GM15510 (cell line): ENCODE measurements around the gene ACAT2.
A peak's percentile ranks its signal among the peaks of the same experiment; 100 is the strongest.

Experiments used
- POLR2A ChIP-seq: IDR thresholded peaks from 3 replicates; pipeline ENCODE4 v1.6.1; 2011; ENCODE audit warnings: borderline replicate concordance; ENCODE audit not compliant: insufficient read length; ENCODE audit errors: extremely low read depth

Gene ACAT2

DNA sequence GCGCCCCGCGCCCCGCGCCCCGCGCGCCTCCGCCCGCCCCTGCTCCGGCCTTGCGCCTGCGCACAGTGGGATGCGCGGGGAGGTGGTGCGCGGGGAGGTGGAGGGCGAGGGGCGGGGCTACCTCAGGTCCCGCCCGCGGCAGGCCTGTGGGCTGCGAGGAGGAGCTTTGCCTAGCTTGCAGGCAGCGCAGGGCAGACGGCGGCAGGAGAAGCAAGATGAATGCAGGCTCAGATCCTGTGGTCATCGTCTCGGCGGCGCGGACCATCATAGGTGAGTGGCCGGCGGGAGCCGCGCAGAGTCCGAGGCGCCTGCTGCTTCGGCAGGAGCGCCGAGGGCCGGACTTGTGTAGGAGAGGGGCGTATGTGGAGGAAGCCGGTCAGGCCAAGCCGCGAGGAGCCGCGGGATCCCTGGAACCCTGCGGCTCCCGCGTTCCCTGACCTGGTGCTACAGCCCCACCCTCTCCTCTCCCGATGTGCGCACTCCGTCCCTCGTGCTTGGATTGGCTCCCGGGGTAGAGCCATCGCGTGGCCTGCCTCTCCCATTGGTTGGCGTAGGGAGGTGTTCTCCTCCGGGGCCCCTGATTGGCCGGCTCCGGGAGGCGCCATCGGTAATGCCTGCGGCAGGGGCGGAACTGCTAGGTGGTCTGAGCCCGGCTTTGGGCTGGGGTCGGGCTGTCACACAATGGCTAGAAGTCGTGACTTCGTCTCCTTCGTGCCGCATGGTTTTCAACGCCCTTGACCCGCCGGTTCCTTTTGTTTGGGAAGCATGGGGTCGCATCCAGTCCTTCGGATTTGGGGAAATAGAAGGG is at the start of gene ACAT2:
ACAT2 (plus strand) TSS at position 173 of the 808 bp plus-strand sequence; CDS start at position 216, 43 bp downstream.
- TF ChIP-seq POLR2A = peak; percentile 75

DNA sequence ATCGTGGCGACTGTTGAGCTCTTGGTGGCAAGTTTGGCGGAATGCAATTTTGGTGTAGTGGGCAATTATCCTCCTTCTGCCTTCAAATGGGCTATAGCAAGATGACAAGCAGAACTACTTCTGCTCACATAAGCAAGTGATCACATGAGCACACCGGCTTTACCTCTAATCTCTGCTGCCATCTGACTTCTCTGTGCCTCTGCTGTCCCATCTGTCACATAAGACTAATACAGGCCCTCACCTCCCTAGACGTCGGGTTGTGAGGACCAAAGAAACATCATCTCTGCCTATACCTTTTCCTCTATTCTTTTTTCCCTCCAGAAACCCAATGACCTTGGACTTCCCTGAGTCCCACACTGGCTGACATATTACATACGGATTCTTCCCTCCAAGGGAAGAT is 47.9 kb upstream of the ACAT2 start:
- no peak for TF ChIP-seq POLR2A

DNA sequence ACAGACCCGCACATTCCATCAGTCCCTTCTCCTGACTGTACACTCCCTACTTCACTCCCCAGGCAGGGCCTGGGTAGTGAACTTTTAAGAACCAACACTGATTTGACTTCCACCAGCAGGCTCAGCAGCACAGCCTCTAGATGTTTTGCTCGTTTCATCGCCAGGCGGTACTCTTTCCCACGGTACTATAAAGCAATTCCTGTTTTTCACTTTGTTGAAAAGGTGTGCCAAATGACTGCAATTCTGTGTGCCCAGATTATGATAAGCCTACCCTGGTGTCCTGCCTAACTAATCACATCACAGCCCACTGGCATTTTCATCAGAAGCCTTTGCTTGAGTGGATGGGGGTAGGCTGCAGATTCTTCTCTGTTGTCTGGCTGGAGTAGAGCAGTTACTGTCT is 47.4 kb upstream of the ACAT2 start:
- no peak for TF ChIP-seq POLR2A

- no peak for TF ChIP-seq POLR2A
These were observed 46.7 kb upstream of the ACAT2 start for GRCh38 chr6:159715166-159715565.

DNA sequence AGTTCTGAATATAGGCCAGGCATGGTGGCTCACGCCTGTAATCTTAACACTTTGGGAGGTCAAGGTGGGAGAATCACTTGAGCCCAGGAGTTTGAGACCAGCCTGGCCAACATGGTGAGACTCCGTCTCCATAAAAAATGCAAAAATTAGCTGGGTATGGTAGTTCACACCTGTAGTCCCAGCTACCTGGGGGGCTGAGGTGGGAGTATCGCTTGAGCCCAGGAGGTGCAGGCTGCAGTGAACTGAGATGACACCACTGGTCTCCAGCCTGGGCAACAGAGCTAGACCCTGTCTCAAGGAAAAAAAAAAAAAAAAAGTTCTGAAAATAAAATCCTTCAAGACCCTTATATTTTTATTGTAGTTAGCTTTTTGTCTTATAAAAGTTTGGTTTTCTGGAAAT is 46.2 kb upstream of the ACAT2 start:
- TF ChIP-seq POLR2A = no peak

DNA sequence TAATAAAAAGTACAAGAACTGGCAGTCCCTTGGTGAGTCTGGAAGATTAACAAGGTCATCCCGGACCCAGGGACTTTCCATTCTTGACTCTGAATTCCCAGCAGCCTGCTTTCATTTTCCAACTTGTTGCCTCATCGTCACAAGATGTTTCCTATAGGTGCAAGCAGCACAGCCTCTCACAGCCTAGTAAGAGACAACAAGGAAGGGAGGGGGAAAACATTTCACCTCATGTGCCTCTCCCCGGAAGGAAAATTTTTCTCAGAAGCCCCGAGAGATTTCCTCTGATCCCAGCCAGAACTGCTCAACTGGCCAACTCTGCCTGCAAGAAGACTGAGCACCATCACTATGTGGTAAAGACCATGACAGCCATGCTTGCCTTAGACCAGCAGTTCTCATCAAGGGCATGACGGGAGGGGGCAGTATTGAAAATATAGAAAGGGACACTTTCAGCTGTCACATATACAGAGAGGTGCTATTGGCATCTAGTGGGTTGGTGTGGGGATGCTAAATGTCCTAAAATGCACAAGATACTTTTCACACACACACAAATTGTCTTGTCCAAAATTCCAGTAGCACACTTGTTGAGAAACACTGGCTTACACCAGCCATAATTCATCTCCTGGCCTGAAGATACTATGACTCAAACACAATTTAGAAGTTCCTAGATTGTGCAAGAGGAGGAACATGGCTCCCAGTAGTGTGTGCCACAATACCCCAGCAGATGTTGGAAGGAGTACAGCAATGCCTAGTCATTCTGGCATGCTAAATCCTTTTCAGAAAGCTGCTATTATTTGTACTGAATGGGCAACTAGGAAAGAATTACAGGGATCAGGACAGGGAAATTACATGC is 45.4 kb upstream of the ACAT2 start:
- TF ChIP-seq POLR2A = no peak

DNA sequence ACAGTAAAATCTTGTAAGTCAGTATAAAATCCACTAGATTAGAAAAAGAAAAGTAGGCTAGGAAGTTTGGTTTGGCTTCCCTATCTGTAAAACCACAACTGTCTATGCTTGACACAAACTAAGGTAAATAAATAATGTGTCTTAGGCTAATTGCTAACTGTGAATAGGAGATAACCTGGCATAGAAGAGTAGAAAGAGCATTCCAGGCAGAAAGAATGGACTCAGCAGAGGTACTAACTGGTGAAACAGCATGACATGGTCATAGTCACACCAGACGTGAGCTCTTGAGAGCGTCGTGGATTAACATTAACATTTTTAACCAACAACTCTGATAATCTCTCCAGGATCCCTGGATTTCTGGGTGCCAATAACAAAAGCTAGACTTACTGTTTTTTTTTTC is 43.2 kb upstream of the ACAT2 start:
- TF ChIP-seq POLR2A = no peak

DNA sequence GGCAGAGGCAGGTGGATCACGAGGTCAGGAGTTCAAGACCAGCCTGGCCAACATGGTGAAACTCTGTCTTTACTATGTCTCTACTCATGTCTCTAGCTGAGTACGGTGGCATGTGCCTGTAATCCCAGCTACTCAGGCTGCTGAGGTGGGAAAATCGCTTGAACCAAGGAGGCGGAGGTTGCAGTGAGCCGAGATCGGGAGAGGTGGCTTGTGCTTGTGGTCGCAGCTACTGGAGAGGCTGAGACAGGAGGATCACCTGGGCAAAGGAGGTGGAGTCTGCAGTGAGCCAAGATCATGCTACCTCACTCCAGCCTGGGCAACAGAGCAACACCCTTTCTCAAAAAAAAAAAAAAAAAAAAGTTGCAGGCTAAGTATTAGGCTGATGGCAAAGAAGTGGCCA is 42.6 kb upstream of the ACAT2 start:
- TF ChIP-seq POLR2A = no peak

- TF ChIP-seq POLR2A = no peak
These were observed 41.1 kb upstream of the ACAT2 start for GRCh38 chr6:159720708-159721107.

GRCh38 chr6:159722655-159723054 is 39.2 kb upstream of the ACAT2 start:
- no peak for TF ChIP-seq POLR2A

- no peak for TF ChIP-seq POLR2A
These were observed 38.6 kb upstream of the ACAT2 start for GRCh38 chr6:159723259-159723658.

DNA sequence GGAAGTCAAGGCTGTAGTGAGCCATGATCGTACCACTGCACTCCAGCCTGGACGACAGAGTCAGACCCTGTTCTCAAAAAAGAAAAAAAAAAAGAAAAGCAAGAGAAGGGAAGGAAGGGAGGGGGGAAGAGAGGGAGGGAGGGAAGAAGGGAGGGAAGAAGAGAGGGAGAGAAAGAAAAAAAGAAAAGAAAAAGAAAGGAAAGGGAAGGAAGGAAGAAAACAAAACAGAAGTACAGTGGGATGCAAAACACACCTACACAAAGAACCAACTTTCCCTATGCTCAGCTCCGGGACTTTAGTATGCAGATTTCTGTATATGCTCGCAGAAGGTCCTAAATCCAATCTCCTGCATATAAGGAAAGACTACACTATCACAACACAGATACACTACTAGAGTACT is 37.1 kb upstream of the ACAT2 start:
- TF ChIP-seq POLR2A = no peak

DNA sequence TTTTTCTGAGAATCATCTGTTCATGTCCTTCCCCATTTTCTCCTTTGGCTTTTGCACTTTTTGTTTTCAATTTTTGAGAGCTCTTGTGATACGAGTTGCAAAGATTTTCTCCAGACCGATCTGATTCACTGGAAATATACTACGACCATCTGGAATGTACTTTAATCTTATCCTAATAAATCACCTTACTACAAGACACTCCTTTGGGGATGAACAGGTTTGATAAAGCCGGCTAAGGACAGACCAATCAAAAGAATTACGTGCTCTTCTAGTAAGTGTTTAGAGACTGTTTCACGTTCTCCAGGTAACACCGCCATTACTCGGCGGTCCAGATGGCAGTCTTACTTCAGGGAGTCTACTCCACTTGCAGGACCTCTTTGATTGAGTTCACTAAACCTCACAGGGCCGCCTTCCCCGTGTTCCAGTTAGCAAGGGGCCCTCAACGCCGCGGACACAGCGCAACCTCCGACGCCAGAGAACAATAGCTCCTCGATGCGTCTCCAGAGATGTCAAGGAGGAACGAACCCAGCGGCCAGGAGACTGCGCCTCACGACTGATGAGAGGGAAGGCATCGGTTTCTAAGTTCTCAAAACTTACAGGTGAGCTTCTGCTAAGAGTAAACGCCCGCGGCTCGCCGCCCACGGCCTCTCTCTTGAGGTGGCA is 35.5 kb upstream of the ACAT2 start:
- no peak for TF ChIP-seq POLR2A

GRCh38 chr6:159726918-159727716 is 34.7 kb upstream of the ACAT2 start, which contains the start of gene WTAP:
Gene WTAP (plus strand): TSS chr6:159727506. CDS start chr6:159736266, 8,760 bp downstream.
- TF ChIP-seq POLR2A = peak; percentile 85
